Mesothelial cell of epicardium (in vitro differentiated cells): ENCODE data around the gene AIFM3. TPM values are rescaled to one million over a fixed set of nuclear protein-coding genes. Genes with fewer than 3 reads are reported as not detected.

Experiments
- DNase-seq, 2 experiments: peaks; one replicate each; pipeline ENCODE4 v3.0.0; 2021; ENCODE audit warnings: low spot score in 2 of 2; ENCODE audit not compliant: unreplicated experiment in 2 of 2
- H3K27ac Mint-ChIP-seq: 2 replicates; pipeline ENCODE4 v1.8.0; 2021; ENCODE audit warnings: mixed read lengths
- H3K27me3 Mint-ChIP-seq: 2 replicates; pipeline ENCODE4 v1.8.0; 2021; ENCODE audit warnings: low read depth, mixed read lengths
- H3K36me3 Mint-ChIP-seq: 2 replicates; pipeline ENCODE4 v1.8.0; 2021; ENCODE audit warnings: mixed read lengths
- H3K4me1 Mint-ChIP-seq: 2 replicates; pipeline ENCODE4 v1.8.0; 2021; ENCODE audit warnings: mixed read lengths
- H3K4me3 Mint-ChIP-seq: 2 replicates; pipeline ENCODE4 v1.8.0; 2021; ENCODE audit warnings: mild to moderate bottlenecking, moderate library complexity, mixed read lengths
- H3K9me3 Mint-ChIP-seq: 2 replicates; pipeline ENCODE4 v1.8.0; 2021; ENCODE audit warnings: mixed read lengths
- total RNA-seq: library from RNA; stranded (reverse); gene quantifications from 3 replicates; pipeline ENCODE4 v1.2.1, GENCODE V29; 2021
- TF ChIP-seq, protein P1 (sequence below): fragments of 200-600 bp; sonication (generic); IDR thresholded peaks from one replicate; pipeline ENCODE4 v1.5.0; 2021; ENCODE audit warnings: antibody characterized with exemption; ENCODE audit not compliant: unreplicated experiment

The AIFM3 gene
- total RNA-seq, 1 donor from 2014 or later = 2.5 TPM

DNA sequence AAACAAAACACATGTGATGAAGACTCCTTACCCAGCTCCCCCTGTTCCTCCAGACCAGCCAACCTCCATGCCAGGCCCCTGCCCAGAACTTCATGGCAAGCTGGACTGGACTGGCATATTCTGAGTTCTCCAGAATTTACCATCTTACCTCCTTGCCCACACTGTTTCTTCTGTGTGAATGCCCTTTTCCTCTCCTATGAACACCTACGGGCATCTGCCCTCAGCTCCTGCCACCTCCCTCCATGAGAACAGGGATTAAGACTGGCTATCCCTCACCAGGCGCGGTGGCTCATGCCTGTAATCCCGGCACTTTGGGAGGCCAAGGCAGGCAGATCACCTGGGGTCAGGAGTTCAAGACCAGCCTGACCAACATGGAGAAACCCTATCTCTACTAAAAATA lies 6.4 kb upstream of the AIFM3 start:
- peaks cover 31% of the 10 kb centered on the region for H3K27me3 Mint-ChIP-seq
- no peak for DNase-seq
- TF ChIP-seq, protein P1, sequence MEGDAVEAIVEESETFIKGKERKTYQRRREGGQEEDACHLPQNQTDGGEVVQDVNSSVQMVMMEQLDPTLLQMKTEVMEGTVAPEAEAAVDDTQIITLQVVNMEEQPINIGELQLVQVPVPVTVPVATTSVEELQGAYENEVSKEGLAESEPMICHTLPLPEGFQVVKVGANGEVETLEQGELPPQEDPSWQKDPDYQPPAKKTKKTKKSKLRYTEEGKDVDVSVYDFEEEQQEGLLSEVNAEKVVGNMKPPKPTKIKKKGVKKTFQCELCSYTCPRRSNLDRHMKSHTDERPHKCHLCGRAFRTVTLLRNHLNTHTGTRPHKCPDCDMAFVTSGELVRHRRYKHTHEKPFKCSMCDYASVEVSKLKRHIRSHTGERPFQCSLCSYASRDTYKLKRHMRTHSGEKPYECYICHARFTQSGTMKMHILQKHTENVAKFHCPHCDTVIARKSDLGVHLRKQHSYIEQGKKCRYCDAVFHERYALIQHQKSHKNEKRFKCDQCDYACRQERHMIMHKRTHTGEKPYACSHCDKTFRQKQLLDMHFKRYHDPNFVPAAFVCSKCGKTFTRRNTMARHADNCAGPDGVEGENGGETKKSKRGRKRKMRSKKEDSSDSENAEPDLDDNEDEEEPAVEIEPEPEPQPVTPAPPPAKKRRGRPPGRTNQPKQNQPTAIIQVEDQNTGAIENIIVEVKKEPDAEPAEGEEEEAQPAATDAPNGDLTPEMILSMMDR = no peak
- H3K4me1 Mint-ChIP-seq = peaks cover 13% of the 10 kb centered on the region
- no peaks in the 10 kb centered on the region for H3K9me3 Mint-ChIP-seq
- no peak overlapping the region for H3K4me3 Mint-ChIP-seq
- no peaks in the 10 kb centered on the region for H3K36me3 Mint-ChIP-seq
- no peak overlapping the region for H3K27ac Mint-ChIP-seq

DNA sequence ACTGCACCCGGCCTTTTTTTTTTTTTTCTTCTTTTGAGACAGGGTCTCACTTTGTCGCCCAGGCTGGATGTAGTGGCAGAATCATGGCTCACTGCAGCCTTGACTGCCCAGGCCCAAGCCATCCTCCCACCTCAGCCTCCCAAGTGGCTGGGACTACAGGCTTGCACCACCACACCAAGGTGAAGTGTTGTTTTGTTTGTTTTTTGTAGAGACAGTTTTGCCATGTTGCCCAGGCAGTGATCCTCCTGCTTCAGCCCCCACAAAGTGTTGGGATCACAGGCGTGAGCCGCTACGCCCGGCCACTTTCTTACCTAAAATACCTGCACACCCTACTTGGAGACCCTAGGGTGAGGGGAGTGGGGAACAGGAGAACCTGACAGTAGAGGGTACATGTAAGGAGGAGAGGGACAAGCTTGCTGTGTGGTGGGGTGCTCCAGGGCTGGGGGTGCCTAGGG lies 4.5 kb upstream of the AIFM3 start:
- peaks cover 29% of the 10 kb centered on the region for H3K27me3 Mint-ChIP-seq

DNA sequence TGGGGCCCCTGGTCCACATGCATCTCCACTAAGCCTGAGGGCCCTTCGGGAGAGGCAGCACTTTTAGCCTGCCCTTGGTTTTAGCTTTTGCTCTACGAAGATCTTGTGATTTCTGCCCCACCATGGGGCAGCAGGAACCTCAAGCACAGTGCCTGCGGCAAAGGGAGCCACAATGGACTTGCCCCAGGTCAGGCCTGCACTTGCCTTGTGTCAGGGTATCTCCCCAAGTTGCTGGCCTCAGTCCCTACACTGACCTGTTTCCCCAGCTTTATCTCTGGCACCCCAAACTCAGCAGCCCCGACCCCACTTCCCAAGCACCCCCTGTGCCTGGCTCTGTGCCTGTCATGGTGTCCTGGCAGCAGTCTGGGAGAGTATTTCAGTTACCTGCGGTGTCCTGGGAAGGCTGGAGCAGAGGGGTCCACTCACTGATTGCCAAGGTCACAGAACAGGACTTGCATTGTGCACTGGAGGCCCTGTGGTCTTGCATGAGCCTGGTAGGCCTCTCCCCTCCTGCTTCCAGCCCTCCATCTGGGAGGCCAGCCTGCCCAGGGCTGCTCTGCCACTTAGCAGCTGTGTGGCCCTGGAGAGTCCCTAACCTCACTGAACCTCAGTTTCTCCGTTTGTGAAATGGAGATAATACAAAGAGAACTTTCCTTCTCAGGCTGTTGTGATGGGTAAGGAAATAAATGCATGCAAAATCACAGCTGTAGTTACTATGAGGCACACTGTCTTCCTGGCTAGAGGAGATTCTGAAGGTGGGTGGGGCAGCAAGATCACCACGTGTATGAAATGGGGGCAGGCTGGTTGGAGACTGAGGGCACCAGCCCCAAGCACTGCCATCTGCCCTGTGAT lies 3.6 kb upstream of the AIFM3 start:
- DNase-seq = no peak
- peaks cover 22% of the 10 kb centered on the region for H3K27me3 Mint-ChIP-seq
- no peak overlapping the region for H3K27ac Mint-ChIP-seq
- no peaks in the 10 kb centered on the region for H3K9me3 Mint-ChIP-seq
- TF ChIP-seq, protein P1 = no peak
- H3K36me3 Mint-ChIP-seq = no peaks in the 10 kb centered on the region
- peak overlapping the region; percentile 75 for H3K4me3 Mint-ChIP-seq
- peaks cover 6% of the 10 kb centered on the region for H3K4me1 Mint-ChIP-seq

More for the DNA sequence above, 4.5 kb upstream of the AIFM3 start:
- no peak overlapping the region for H3K4me3 Mint-ChIP-seq
- no peaks in the 10 kb centered on the region for H3K9me3 Mint-ChIP-seq
- no peak for DNase-seq
- H3K4me1 Mint-ChIP-seq = peaks cover 13% of the 10 kb centered on the region
- TF ChIP-seq, protein P1 = no peak
- no peak overlapping the region for H3K27ac Mint-ChIP-seq
- H3K36me3 Mint-ChIP-seq = no peaks in the 10 kb centered on the region

DNA sequence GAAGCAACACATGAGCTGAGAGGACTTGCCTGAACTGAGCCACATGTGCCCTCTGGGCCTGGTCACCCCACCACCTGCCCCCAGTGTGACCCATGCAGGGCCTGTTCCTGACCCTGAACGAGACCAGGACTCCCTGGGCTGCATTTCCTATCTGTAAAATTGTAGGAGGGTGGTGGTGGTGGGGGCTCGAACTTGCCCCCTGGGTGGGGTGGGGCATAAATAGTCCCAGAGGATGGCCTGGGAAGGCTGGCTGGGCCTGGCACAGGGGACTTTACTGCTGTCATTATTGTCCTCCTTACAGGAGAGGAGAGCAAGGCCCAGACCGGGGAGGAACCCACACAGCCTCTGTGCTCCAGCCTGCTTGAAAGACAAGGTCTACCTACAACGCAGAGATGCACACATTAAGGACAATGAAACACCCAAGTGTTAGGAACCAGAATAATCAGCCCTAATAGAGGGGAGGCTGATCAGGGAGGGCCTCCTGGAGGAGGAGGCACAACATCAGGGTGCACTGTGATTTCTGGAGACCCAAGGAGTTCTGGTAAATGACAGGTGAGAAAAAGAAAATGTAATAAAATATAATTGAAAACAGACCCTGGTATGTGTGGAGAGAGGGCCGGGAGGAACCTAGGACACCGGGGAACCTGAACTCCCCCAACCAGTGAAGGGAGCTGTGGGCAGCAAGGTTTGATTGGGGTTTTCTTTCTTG lies 2.8 kb upstream of the AIFM3 start:
- Mint-ChIP-seq H3K4me3 (peak overlapping the region; percentile 75), H3K27me3 (peaks cover 22% of the 10 kb centered on the region), H3K27ac (peak overlapping the region; percentile 39), H3K36me3 (no peaks in the 10 kb centered on the region), H3K9me3 (no peaks in the 10 kb centered on the region), H3K4me1 (peaks cover 6% of the 10 kb centered on the region)
- no peak for DNase-seq
- TF ChIP-seq, protein P1 = no peak

DNA sequence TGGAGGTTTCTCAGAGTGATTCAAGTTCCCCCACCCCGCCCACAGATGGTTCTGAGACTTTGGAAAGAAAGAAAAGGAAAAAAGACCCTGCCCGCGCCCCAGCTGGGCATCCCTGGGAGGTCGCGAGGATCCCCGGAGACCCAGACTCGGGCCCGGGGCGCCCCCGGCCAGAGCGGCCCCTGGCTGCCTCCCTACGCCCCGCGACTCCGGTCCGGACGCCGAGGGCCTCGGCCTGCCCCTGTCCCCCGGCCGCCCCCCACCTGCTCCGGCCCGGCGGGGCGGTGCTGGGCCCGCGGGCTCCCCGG lies 2.3 kb upstream of the AIFM3 start:
- Mint-ChIP-seq H3K27me3 (peaks cover 22% of the 10 kb centered on the region), H3K4me1 (peaks cover 6% of the 10 kb centered on the region), H3K36me3 (no peaks in the 10 kb centered on the region), H3K27ac (peak overlapping the region; percentile 39), H3K4me3 (peak overlapping the region; percentile 75), H3K9me3 (no peaks in the 10 kb centered on the region)
- no peak for DNase-seq
- TF ChIP-seq, protein P1 = no peak
